Measurements from ENCODE around the gene RAB6B.

RAB6B gene

GRCh38 chr3:133834621-133835417 is 60.9 kb downstream of the RAB6B start:
- DNase-seq: no peak

DNA sequence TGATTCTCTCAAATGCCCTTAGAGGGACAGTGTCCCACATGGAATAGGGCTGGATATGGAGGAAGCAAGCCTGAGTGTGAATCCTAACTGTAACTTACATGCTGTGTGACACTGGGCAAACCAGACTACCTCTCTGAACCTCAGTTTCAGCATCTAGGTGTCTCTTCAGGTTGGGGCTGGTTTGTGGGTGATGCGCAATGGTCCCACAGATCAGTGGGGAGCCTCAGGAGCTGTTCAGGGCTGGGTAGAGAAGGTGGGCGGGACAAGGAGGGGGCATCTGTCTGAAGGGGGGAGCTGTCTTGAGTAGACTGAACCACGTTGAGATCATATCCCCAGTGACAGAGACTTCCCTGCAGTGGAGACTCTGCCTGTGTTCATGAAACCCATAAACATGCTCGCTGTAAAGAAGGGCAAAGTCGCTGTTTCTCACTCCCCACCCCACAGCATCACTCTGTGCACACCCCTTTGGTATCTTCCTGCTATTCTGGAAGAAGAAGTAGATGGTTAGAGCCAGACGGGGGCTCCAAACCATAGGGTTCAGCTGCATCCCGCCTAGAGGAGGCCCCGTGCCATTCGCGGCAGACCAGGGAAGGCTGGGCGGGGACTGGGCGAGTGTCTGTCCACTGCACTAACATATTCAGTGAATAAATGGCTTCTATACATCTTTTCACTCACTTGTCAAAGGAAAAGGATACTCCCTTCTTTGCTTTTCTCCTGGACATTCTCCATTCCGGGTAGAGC is 61.6 kb downstream of the RAB6B start:
- no peak for DNase-seq

DNA sequence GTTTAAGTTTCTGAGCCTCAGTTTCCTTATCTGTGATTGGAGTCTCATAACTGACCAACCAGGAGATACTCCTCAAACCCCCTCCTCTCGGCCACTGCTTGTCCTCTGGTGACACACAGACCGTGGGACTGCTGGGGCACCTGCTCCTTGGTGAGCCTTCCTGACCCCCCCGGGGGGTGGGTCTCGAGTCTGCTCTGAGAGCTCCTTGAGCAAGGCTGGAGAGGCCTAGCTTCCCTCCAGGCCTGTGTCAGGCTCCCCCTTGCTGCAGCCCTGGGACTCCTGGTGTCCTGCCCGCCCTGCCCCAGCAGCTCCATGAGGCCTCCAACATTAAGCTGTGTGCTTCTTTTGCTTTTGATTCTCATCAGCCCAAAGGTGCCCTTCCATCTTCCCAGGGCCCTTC is 62.4 kb downstream of the RAB6B start:
- DNase-seq: no peak

- DNase-seq: no peak
Observed at GRCh38 chr3:133832802-133833144, 62.9 kb downstream of the RAB6B start.

DNA sequence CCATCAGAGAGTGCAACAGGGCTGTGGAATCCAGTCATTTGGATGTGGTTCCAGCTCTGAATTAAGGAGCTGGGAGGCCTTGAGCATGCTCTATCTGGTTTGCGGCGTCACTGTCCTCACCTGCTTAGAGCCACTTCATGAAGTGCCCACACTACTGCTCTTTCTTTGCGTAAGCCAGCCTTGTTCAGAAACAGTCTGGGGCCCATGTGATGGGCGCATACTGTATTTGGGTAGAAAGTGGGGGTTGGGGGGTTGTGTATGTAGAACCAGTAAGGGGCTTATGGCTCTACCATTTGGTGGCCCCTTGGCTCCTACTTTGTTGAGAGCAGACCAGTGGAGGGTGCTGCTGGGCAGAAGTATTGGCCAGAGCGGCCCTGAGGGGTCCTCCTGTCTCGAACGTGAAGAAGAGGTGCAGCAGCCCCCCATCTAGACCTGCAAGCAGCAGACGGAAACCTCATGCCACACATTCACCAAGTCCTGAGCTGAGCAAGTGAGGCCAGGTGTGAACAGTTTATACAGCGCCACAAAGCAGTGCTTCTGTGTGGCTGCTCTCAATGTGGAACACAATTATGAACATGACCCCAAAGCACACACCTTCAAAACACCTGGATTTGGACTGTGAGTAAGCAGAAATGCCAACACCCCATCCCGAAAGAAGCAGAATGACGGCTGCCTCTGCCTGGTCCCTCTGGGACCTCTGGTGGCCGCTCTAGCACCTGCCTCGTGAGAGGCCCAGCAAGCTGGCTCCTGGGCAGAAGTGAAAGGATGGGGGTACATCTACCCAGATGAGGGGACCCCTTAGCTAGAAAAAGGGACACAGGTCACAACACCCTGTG is 63.5 kb downstream of the RAB6B start:
- no peak for DNase-seq

GRCh38 chr3:133830071-133830470 is 65.6 kb downstream of the RAB6B start:
- DNase-seq: no peak

DNA sequence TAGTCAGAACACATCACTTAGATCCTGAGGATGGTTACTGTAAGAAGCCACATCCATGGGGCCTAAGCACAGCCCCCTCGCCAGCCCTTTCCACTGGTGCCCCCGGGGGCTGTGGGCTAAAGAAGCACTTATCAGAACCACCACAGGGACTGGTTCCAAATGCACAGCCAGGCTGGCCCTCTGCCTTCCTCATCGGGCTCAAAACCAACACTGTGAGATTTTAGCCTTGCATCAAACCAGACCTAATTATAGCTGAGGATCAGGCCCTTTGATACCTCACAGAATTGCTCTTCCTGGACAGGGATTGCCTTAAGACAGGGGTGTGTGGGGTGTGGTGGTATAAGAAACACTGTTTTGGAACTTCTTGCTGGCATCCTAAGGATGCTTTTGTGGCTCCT is 66.4 kb downstream of the RAB6B start:
- no peak for DNase-seq

DNA sequence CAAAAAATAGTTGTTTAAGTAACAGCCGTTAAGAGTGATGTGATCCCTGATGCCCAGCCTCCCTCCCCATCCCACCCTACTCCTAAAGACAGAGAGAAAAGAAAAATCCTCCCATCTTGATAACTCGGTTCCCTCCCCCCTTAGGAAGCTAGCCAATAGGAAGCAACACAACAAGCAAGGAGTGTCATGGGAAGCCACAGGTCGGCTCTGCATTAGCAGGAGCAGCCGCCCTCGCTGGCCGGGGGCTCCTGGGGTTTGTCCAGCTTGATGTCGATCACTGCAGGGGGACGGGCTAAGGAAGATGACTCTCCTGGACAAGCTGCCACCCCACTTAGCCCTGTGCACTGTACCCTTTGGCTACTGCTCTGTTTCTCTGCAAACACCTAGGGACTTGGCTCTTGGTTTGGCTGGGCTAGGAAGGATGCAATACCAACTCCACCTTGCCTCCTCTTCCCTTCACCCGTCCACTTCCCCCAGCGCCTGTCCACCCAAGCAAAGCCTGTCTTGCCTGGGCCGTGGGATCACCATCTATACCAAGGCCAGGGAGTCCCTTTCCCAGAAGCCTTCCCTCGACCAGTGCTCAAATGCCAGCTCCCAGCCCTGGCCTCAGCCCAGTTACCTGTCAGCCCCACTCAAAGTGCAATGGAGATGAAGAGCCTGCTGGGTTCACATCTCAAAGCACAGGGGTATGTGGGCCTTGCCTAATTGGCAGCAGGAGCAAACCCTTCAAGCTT is 66.9 kb downstream of the RAB6B start:
- no peak for DNase-seq

DNA sequence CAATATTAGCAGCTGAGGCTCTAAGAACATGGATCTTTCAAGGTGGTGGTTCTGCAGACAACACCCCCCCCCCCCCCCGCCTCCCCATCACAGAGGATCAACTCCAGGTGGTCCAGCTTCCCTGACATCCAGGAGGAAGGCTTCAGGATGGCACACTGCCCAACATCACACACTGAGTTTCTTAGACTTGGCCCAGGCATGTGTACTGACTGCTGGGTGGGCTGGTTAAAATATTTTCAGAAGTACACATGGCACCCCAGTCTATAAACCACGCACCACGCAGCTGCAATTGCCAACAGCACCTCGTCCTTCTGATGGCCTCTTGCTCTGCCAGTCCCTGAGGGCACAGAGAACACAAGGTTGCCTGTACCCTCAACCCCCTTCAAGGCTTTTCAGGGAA is 68.0 kb downstream of the RAB6B start:
- DNase-seq: no peak

GRCh38 chr3:133827136-133827535 is 68.5 kb downstream of the RAB6B start:
- no peak for DNase-seq

DNA sequence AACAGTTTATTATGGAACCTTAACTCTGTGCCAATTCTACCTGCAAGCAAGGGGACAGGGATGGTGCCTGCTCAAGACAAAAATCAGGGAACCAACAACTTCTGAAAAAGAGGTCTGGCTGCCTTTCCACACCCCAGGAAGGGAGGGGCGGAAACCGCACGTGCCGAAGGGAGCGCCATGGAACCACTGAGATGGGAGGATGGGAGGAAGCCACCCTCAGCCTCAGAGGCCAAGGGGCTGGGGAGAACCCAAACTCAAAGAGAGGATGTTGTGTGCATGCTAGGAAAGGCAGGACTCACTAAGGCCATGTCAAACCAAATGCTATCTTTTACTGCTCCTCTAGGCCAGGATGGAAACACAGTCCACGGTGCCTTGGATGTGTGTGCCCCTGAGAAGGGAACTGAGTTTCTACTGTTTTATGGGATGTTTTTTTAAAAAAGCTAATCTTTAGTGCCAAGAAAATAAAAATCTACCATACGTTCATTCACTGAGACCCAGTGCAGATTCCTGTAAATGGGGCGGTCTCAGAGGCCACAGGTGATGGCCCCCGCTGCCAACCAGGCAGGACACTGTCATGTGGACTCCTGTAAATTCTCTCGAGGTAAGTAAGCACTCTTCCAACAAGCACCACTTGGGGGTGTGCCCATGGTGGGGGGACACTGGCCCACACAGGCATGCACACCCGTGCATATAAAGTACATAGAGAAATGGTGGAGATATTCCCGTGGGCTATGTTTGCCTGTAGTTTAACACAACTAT is 69.5 kb downstream of the RAB6B start:
- DNase-seq: no peak

DNA sequence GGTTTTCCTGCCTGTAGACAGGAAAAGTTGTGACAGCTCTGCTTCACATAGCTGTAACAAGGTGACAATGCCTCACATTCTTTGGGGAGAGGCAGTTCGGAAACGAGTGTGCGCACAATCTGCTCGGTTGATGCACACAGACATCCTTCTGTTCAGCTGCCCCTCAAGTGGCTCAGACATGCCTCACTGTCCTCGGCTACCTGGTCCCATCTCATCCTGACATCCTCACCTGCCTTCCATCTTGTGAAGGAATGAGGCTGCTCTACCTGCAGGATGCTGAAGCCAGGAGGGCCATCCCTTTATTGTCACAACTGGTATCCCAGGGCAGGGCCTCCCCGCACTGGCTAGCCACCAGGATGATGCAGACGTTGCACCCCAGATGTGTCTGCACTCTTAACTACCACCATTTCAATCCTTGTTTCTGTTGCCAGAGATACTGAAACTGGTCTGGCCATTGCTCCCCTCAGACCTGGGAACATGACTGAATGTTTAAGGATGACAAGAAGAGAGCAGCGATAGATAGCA is 70.7 kb downstream of the RAB6B start:
- no peak for DNase-seq

DNA sequence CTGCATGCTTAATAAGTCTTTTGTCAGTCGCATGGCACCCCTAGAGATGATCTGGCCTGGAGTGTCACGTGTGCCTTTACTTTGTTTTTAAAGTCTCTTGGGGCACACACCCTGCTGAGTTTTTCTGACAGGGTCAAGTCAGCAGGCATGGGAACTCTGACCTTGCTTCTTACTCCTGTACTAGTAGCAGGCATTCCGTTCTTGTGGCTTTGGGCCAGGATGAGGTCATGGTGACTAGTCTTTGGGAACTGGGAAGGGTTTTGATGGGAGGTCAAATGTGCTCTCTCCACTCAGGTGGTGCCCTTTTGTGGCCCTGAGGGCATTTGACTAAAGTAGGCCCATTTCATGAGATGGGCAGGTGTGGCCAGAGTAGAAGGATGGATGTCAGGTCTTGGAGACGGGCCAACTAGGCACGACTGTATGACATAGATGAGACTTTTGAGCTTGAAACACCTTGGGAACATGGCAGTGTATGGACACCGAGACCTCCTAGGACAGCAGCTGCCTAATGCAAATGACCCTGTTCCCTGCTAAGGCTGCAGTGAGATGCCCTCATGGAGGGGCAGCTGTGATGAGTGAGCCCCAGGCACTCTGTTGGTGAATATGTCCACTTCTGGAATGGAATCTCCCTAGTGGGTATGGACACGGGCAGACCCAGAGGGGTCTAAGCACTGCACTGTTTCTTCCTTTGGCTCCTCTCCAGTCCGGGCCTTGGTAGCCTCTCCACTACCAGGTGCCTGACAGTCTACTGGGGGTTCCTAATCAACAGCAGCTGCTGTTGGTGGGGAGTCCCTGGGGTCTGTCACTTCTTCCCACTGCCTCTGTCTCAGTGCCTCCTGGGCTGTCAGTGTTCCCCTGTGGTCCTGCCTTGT is 73.7 kb downstream of the RAB6B start:
- no peak for DNase-seq

- no peak for DNase-seq
Observed at GRCh38 chr3:133820889-133821675, 74.6 kb downstream of the RAB6B start.

- DNase-seq: no peak
Observed at GRCh38 chr3:133820129-133820528, 75.6 kb downstream of the RAB6B start.

DNA sequence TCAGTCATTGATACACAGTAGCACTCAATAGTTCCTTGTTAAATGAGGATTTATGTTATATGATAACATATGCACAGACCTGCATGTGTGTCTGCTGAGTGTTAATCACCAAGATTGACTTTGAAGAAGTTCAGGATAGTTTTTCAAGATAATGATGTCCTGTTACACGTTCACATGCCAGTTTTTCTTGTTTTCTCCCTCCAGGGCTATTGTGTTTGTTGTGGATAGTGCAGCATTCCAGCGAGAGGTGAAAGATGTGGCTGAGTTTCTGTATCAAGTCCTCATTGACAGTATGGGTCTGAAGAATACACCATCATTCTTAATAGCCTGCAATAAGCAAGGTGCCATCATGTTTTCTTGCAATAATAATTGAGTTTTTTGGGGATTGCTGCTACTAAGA is 80.3 kb downstream of the RAB6B start:
- DNase-seq: no peak

- DNase-seq: no peak
Observed at GRCh38 chr3:133812872-133813271, 82.8 kb downstream of the RAB6B start.

GRCh38 chr3:133805702-133806475 is 89.8 kb downstream of the RAB6B start, which contains the start of gene SRPRB:
Gene SRPRB, plus strand, starts transcription at chr3:133805815. Its CDS starts 34 bp downstream, at chr3:133805849.
- DNase-seq: peak; percentile 89 to 92 (median 90)

DNA sequence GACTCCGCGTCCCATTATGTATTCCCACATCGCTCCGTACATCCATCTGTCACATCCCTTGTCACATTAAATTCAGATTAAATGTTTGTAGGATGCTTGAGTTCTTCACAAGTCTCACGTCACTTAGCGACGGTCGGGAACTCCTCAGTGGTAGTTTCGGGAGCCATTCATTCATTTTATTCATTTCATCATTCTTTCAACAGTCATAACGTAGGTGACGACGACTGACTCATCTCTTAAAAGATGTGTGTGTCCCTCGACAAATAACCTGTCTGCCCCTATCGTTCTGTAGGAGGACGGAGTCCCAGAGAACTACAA is 90.3 kb downstream of the RAB6B start:
- DNase-seq: no peak
